HCT116 (cell line): ENCODE data around the gene KHNYN. TPM values are rescaled to one million over a fixed set of nuclear protein-coding genes. Genes with fewer than 3 reads are reported as not detected.

Experiments
- ATAC-seq: fragments of 200-7000 bp; cut with Tn5 transposase; 2 replicates; pipeline ENCODE4 v1.9.1; 2020; ENCODE audit warnings: mild to moderate bottlenecking, moderate library complexity
- BruUV-seq: library from RNA; stranded (reverse); fragments of 400-500 nt; replicated peaks from 2 replicates; lab custom pipeline; 2021; lab: Mats Ljungman, UMichigan
- CTCF ChIA-PET: fragments of 300-600 bp; sonication (Branson Sonifier 250); formaldehyde crosslinking; loops from one replicate; lab custom pipeline; 2021; ENCODE audit warnings: antibody characterized with exemption; lab: Charles Lee
- POLR2A ChIA-PET: fragments of 300-600, 350-600 bp; sonication (Branson Sonifier 250); formaldehyde crosslinking; loops from one replicate; lab custom pipeline; 2021; ENCODE audit warnings: antibody characterized with exemption; lab: Charles Lee
- RAD21 ChIA-PET, 2 experiments: fragments of 300-600 bp; sonication (Branson Sonifier 250); formaldehyde crosslinking; loops; one replicate each; lab custom pipeline; 2023; ENCODE audit warnings: low total read pairs in 2 of 2; ENCODE audit not compliant: uncharacterized antibody in 2 of 2, unreplicated experiment in 2 of 2, low non-redundant PET in 1 of 2; lab: Charles Lee
- DNase-seq: peaks from one replicate; pipeline ENCODE4 v3.0.0-alpha.2; 2010; ENCODE audit warnings: low read depth, low spot score
- H2AFZ ChIP-seq: fragments of 200-600 bp; shearing (Covaris generic), sonication (generic); 2 replicates; pipeline ENCODE4 v1.6.1; 2017; ENCODE audit warnings: low read depth, mixed run types, mixed read lengths, antibody characterized with exemption, low read length; ENCODE audit not compliant: poor library complexity, severe bottlenecking
- H3K27ac ChIP-seq: 2 replicates; pipeline ENCODE4 v1.5.1; 2012; ENCODE audit warnings: low read depth, low read length
- H3K27me3 ChIP-seq: fragments of 200-600 bp; sonication (generic); 2 replicates; pipeline ENCODE4 v1.6.1; 2016; ENCODE audit warnings: mixed run types, low read length, mixed read lengths; ENCODE audit not compliant: insufficient read depth
- H3K36me3 ChIP-seq, 2 experiments: fragments of 200-500 bp in 1 of 2; fragments of 200-600 bp in 1 of 2; sonication (Bioruptor generic) in 1 of 2; sonication (generic) in 1 of 2; 2 replicates each; pipeline versions ENCODE4 v1.5.1 to v1.6.1; 2014 to 2016; ENCODE audit warnings: low read length in 2 of 2, inconsistent platforms in 1 of 2, mixed read lengths in 1 of 2, mixed run types in 1 of 2; ENCODE audit not compliant: insufficient read depth in 2 of 2, control insufficient read depth in 1 of 2
- H3K4me1 ChIP-seq, 2 experiments: fragments of 200-600 bp in 1 of 2; sonication (generic) in 1 of 2; 2 replicates each; pipeline versions ENCODE4 v1.5.1 to v1.6.1; 2012 to 2017; ENCODE audit warnings: low read length in 2 of 2, inconsistent platforms in 1 of 2, mild to moderate bottlenecking in 1 of 2, mixed read lengths in 1 of 2, mixed run types in 1 of 2, moderate library complexity in 1 of 2; ENCODE audit not compliant: insufficient read depth in 2 of 2, control insufficient read depth in 1 of 2
- H3K4me2 ChIP-seq: fragments of 200-600 bp; sonication (generic); 2 replicates; pipeline ENCODE4 v1.6.1; 2017; ENCODE audit warnings: mixed run types, low read length, mixed read lengths
- H3K4me3 ChIP-seq, 2 experiments: fragments of 200-600 bp in 1 of 2; sonication (generic) in 1 of 2; replicated peaks in 1 of 2; 2 replicates each; pipeline ENCODE4 v1.5.1; 2011 to 2016; ENCODE audit warnings: low read length in 2 of 2, control low read depth in 1 of 2, low read depth in 1 of 2, mild to moderate bottlenecking in 1 of 2, mixed read lengths in 1 of 2, mixed run types in 1 of 2
- H3K79me2 ChIP-seq: fragments of 200-600 bp; sonication (generic); 2 replicates; pipeline ENCODE4 v1.6.1; 2017; ENCODE audit warnings: mild to moderate bottlenecking, mixed run types, low read length, moderate library complexity, mixed read lengths; ENCODE audit not compliant: insufficient read depth
- H3K9ac ChIP-seq: fragments of 200-600 bp; sonication (generic); 2 replicates; pipeline ENCODE4 v1.6.1; 2016; ENCODE audit warnings: low read length, mixed read lengths
- H3K9me2 ChIP-seq: fragments of 200-600 bp; sonication (generic), shearing (Covaris generic); 2 replicates; pipeline ENCODE4 v1.6.1; 2017; ENCODE audit warnings: mixed run types, mild to moderate bottlenecking, moderate library complexity; ENCODE audit not compliant: insufficient read depth
- H3K9me3 ChIP-seq, 2 experiments: fragments of 200-500 bp in 1 of 2; fragments of 200-600 bp in 1 of 2; sonication (Bioruptor generic) in 1 of 2; sonication (generic) in 1 of 2; 2 replicates each; pipeline ENCODE4 v1.6.1; 2014 to 2017; ENCODE audit warnings: low read length in 2 of 2, mixed read lengths in 2 of 2, inconsistent platforms in 1 of 2, low read depth in 1 of 2, mild to moderate bottlenecking in 1 of 2, mixed run types in 1 of 2, moderate library complexity in 1 of 2; ENCODE audit not compliant: control insufficient read depth in 1 of 2, insufficient read depth in 1 of 2
- H4K20me1 ChIP-seq: fragments of 200-600 bp; sonication (generic), shearing (Covaris generic); 2 replicates; pipeline ENCODE4 v1.6.1; 2017; ENCODE audit warnings: mixed run types, mild to moderate bottlenecking, moderate library complexity; ENCODE audit not compliant: insufficient read depth
- POLR2AphosphoS5 ChIP-seq: IDR thresholded peaks from 2 replicates; pipeline ENCODE4 v1.6.1; 2011; ENCODE audit warnings: mild to moderate bottlenecking, low read depth, low read length, moderate library complexity
- SIN3A ChIP-seq: IDR thresholded peaks from 2 replicates; pipeline ENCODE4 v1.6.1; 2012; ENCODE audit warnings: low read depth
- intact Hi-C: fragments of 100-400 bp; cut with micrococcal nuclease; formaldehyde crosslinking; loops from 2 replicates; pipeline ENCODE4 v1.10.0; 2022
- total RNA-seq: library from RNA; stranded (reverse); gene quantifications from one replicate; pipeline ENCODE4 v1.2.1, GENCODE V29; 2021; ENCODE audit not compliant: unreplicated experiment
- TF ChIP-seq, protein P1 (sequence below): IDR thresholded peaks from 2 replicates; pipeline ENCODE4 v1.6.1; 2011; ENCODE audit warnings: mild to moderate bottlenecking, low read length, moderate library complexity; ENCODE audit not compliant: insufficient replicate concordance; ENCODE audit errors: extremely low read depth
- TF ChIP-seq, protein P2 (sequence below), 3 experiments: fragments of 200-600 bp in 1 of 3; sonication (generic) in 1 of 3; IDR thresholded peaks in 2 of 3; conservative IDR thresholded peaks in 1 of 3; 2 replicates each; pipeline ENCODE4 v1.5.1; 2012 to 2017; ENCODE audit warnings: low read depth in 2 of 3, low read length in 2 of 3, antibody characterized with exemption in 1 of 3, borderline replicate concordance in 1 of 3, control low read depth in 1 of 3, mild to moderate bottlenecking in 1 of 3, mixed read lengths in 1 of 3, mixed run types in 1 of 3, moderate library complexity in 1 of 3; ENCODE audit not compliant: insufficient read depth in 1 of 3

KHNYN gene
- total RNA-seq, 1 experiment from 2014 or later = 50.1 TPM

DNA sequence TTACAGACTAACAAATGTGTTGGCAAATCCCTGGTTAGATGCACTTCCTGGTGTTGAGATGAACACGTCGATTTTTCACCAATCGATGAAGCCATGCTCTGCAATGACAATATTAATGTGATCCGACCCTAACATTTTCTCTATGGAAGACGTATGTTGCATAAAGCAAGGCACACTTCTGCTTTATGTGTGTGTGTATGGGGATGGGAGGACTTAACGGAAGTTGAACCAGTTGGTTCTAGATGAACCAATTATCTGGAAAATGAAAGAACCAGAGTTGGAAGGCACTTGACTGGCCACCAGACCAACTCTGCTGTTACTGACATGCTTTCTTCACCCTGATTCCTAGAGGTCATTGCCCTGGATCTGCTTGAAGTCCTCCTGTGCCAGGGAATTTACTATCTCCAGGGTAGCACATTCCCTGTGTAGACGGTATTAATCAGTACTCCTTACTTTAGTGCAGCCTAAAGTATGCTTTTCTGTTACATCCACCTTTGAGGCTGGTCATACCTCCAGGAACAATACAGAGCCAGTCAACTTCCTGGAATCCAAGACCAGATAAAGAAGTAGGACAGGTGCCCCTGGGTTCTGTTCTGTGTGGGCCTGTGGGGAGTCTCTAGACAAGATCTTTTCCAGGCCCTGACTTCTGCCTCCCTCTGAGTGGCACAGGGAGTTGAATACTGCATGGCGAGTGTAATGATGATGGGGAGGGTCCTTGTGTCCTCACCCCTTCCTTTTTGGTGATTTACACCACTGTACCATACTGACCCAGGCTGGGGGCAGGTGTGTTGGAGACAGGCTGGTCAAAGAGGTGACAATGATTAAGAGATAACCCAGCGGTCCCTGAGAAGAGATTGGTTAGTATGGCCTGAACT, 8.7 kb downstream of the KHNYN start:
- Histone ChIP-seq H3K79me2 (peaks cover 23% of the 10 kb centered on the region), H4K20me1 (no peaks in the 10 kb centered on the region), H3K9ac (no peak overlapping the region), H3K9me2 (no peaks in the 10 kb centered on the region), H3K4me1 (peaks cover 5 to 14% of the 10 kb centered on the region in 2 experiments; a peak in 3 of 4 replicates), H3K4me2 (no peak overlapping the region)
- intact Hi-C loops = loop anchor here (10.0 kb wide), 1 partner anchor 224 kb away; the partner anchor contains the start of genes CHMP4A and MDP1
- RAD21 ChIA-PET = no interaction called here
- ATAC-seq = no peak
- TF ChIP-seq POLR2AphosphoS5 = no peak
- 0 out of 2 replicates have a peak, but pooled peaks have one; percentile 25 for TF ChIP-seq SIN3A
- TF ChIP-seq, protein P1, sequence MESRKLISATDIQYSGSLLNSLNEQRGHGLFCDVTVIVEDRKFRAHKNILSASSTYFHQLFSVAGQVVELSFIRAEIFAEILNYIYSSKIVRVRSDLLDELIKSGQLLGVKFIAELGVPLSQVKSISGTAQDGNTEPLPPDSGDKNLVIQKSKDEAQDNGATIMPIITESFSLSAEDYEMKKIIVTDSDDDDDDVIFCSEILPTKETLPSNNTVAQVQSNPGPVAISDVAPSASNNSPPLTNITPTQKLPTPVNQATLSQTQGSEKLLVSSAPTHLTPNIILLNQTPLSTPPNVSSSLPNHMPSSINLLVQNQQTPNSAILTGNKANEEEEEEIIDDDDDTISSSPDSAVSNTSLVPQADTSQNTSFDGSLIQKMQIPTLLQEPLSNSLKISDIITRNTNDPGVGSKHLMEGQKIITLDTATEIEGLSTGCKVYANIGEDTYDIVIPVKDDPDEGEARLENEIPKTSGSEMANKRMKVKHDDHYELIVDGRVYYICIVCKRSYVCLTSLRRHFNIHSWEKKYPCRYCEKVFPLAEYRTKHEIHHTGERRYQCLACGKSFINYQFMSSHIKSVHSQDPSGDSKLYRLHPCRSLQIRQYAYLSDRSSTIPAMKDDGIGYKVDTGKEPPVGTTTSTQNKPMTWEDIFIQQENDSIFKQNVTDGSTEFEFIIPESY = no peak
- TF ChIP-seq, protein P2, sequence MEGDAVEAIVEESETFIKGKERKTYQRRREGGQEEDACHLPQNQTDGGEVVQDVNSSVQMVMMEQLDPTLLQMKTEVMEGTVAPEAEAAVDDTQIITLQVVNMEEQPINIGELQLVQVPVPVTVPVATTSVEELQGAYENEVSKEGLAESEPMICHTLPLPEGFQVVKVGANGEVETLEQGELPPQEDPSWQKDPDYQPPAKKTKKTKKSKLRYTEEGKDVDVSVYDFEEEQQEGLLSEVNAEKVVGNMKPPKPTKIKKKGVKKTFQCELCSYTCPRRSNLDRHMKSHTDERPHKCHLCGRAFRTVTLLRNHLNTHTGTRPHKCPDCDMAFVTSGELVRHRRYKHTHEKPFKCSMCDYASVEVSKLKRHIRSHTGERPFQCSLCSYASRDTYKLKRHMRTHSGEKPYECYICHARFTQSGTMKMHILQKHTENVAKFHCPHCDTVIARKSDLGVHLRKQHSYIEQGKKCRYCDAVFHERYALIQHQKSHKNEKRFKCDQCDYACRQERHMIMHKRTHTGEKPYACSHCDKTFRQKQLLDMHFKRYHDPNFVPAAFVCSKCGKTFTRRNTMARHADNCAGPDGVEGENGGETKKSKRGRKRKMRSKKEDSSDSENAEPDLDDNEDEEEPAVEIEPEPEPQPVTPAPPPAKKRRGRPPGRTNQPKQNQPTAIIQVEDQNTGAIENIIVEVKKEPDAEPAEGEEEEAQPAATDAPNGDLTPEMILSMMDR (IDR thresholded peaks at IDR 0.05 in 2 of 3, conservative IDR thresholded peaks at IDR 0.05 in 1 of 3; ENCODE audit: borderline replicate concordance in 1 of 3, insufficient read depth in 1 of 3, low read depth in 2 of 3, low read length in 2 of 3) = no peak
- TF ChIP-seq, all 23 proteins: peak for 1
- BruUV-seq = no TSS peak
- no peak for DNase-seq
- Histone ChIP-seq H2AFZ (no peak overlapping the region), H3K27me3 (no peaks in the 10 kb centered on the region), H3K36me3 (peaks cover 19 to 32% of the 10 kb centered on the region in 2 experiments; a peak in 3 of 4 replicates), H3K9me3 (no peaks in the 10 kb centered on the region), H3K4me3 (no peak overlapping the region), H3K27ac (no peak overlapping the region)
- ChIA-PET POLR2A (no interaction called here), CTCF (interaction anchor here (2.3 to 4.6 kb wide), 2 partner anchors 72 to 106 kb away, joined by 10 to 82 read pairs; no protein-coding TSS in a partner anchor)
